GM08714 (cell line): ENCODE data around the gene ZNF524.

Experiments
- H3K4me3 ChIP-seq: fragments of 200-500 bp; sonication (Bioruptor generic); 2 replicates; pipeline ENCODE4 v1.5.1; 2014; ENCODE audit warnings: mild to moderate bottlenecking, low read length, inconsistent platforms
- ZNF274 ChIP-seq: IDR thresholded peaks from 2 replicates; pipeline ENCODE4 v1.6.1; 2012; ENCODE audit warnings: mild to moderate bottlenecking, low read depth, low read length

The ZNF524 gene

DNA sequence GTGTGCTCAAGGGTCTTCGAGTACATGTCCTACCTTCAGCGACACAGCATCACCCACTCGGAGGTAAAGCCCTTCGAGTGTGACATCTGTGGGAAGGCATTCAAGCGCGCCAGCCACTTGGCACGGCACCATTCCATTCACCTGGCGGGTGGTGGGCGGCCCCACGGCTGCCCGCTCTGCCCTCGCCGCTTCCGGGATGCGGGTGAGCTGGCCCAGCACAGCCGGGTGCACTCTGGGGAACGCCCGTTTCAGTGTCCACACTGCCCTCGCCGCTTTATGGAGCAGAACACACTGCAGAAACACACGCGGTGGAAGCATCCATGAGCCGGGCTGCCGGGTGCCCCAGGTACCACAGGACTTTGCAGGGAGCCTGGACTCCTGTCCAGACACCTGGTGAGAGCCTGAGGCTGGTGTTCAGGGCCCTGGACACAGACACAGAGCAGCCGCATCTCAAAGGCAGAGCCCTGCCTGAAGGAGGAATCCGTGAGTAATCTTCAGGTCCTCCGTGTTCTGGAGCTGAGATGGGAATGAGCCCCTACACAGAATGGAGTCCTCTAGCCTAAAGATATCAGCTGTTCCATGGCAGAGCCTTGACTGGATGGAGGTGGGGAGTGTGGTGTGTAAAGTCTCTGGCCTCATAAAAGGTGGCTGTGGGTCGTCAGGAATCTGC is 44.9 kb downstream of the ZNF524 start:
- peak overlapping the region; percentile 95; the same call in 1 of the 2 replicates for H3K4me3 ChIP-seq
- no peak for TF ChIP-seq ZNF274

DNA sequence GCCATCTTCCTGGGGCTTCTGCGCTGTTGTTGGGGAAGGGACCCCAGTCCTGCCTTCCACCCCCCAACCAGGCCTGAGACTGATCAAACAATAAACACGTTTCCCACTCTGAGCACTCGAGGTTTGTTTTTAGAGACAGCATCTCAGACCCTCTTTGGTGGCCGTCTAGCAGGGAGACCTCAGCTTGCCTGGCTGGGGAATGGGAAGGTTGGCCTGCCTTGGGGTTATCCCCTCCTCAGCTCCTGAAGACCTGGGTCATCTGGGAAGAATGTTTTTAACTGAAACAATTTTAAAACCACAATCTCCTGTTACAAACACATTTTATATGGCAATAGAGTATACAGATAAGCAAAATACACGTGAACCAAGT is 45.4 kb downstream of the ZNF524 start:
- no peak overlapping the region for H3K4me3 ChIP-seq

DNA sequence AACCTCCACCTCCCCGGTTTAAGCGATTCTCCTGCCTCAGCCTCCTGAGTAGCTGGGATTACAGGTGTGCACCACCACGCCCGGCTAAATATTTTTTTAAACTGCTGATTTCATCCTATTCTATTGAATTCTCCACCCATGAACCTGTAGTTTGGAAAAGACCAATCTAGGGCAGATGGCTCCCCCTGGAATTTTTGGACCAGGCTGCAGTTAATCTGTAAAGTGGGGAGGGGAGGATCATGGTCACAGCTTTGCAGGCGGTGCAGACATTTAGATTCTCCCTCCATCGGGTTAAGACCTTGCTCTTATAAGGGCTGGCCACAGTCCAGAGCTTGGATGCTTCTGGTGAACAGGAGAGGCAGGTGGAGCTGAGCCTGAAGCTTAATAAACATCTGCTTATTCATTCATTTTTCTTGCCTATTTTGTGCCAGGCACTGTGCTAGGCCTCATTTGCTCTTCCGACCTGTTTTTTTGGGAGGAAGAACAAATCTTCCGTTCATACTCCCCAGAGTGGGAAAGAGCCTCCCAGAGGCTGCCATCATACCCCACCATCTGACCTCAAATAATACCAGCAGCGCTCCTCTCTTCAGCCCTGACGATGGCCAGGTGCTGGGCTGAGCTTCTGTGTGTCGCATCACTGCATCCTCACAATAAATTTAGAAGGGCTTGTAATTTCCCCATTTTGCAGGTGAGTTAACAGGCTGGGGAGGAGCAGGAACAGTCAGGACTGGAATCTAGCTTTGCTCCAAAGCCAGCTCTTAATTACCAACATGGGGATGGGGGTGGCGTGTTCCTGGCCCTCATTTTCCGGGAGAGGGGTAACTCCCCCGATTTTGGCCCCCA is 47.0 kb downstream of the ZNF524 start:
- TF ChIP-seq ZNF274, result no peak
- peak overlapping the region; percentile 69; the same call in 1 of the 2 replicates for H3K4me3 ChIP-seq

More for the DNA sequence above, 45.4 kb downstream of the ZNF524 start:
- no peak for TF ChIP-seq ZNF274

DNA sequence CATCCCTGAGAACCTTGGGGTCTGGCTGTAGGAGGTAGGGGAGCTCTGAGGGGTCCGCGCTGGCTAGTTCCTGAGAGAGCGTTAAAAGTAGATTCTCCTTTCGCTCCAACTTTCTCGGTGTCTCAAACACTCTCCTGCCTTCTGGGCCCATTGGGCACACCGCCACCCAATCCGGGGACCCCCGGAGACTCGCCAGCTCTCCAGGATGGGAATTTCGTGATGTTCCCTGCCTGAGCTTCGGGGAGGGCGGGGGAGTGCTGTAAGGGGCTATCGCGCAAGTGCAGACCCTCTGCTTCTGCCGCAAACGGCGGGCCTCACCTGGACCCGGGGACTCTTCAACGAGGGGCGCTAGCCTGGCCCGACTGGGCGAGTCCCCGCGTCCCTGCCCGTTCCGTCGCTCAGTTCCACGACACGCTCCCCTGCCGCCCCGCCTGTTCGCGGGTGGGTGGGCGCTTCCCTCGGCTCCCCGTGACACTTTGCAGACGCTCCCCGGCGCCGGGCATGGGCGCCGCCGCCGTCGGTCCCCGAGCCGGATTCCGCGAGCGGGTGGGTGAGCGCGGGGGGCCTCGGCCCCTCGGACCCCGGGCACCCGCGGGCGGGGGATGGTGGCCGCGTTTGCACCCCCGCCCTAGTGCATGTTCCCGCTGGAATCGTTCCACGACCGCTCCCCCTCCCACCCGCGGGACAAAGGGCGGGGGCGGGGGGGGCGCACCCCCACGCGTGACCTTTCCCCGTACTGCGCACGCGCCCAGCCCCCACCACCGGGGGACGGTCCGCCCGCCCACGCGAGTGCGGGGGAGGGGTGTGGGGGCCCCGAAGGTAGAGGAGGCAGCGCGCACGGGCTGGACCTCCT is 47.9 kb downstream of the ZNF524 start, which contains the start of gene CCDC106:
Gene CCDC106, plus strand, starts transcription at position 481 of the 853 bp plus-strand sequence. CDS start 835 bp downstream, outside the sequence.
- peak within 1 kb of the TSS; percentile 69 for H3K4me3 ChIP-seq
- TF ChIP-seq ZNF274, result no peak

DNA sequence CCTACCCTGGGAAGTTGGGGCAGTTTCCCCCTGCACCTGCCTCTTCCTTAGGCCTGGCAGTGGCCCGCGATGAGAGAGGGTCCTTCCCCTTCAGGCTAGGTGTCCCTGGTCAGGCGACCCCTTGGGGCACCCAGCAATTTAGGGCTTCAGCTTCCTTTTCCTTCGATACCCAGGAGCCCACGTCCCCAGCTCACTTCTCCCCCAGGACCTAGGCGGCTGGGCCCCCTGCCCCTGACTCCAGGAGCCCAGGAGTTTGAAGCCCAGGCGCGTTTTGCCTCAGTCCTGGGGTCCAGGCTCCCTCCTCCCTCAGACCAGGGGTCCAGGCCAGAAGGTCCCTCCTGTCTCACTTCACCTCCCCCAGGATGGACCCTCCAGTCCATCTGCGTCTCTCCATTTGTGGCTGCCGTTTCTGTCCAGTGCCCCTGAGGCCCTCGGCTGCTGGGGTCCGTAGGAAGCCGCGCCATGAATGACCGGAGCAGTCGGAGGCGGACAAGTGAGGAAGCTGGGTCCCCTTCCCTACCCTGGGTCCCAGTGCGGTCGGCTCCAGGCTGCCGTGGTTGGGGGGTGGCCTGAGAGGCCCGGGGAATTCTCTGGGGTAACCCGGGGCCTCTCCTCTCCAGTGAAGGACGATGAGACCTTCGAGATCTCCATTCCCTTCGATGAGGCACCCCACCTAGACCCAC is 48.6 kb downstream of the ZNF524 start:
- no peak for TF ChIP-seq ZNF274
- peak overlapping the region; percentile 69 for H3K4me3 ChIP-seq

DNA sequence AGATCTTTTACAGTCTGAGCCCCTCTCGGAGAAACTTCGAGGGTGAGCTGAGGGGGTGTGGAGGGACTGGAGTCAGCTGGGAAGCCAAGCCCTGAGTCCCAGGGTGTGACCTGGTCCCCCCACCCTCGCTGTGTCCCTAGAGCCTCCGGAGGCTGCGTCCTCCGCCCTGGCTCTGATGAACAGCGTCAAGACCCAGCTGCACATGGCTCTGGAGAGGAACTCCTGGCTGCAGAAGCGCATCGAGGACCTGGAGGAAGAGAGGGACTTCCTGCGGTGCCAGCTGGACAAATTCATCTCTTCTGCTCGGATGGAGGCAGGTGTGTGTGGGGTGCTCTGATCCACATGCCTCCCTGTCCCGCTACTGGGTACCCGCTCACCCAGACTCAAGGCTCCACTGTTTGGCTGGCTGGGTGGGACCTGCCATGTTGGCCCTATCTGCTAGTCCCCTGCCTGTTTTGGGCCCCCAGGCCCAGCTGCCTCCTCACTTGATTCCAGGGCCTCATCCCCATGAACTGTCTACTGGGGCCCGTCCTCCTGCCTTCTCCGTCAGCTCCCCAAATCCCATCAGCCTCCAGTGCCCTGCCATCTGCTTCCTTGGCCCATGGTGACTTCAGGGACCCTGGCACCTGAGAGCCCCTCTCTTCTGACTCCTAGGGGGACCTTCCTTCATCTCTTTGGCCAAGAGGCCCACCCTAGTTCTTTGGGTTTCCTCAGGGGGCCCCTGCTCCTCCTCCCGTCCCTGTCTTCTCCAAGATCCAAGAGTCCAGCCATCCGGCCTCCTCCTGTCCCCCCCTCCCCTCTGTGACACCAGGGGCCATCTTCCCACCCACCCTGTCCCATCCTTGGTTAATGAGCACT is 49.4 kb downstream of the ZNF524 start:
- peak overlapping the region; percentile 69; the same call in 1 of the 2 replicates for H3K4me3 ChIP-seq
- no peak for TF ChIP-seq ZNF274

DNA sequence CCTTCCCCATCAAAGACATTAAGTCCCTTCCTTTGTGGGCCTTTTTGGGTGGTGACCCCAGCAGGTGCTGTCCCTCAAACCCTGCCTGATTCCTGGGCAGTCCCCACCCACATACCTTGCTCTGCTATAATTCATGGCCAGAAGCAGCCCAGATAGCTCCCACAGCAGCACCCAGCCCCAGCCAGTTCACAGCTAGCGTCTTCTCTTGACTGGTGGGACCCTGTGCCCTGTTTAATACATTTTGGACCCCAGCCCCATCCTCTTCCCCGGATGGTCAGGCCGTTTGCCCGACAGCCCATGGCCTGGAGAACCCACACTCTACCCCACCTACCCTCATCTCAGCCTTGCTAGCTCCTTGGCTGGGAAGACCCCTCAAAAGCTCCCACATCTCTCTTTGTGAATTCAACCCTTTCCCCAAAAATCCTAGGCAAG is 50.1 kb downstream of the ZNF524 start:
- no peak for TF ChIP-seq ZNF274
- no peak overlapping the region for H3K4me3 ChIP-seq

DNA sequence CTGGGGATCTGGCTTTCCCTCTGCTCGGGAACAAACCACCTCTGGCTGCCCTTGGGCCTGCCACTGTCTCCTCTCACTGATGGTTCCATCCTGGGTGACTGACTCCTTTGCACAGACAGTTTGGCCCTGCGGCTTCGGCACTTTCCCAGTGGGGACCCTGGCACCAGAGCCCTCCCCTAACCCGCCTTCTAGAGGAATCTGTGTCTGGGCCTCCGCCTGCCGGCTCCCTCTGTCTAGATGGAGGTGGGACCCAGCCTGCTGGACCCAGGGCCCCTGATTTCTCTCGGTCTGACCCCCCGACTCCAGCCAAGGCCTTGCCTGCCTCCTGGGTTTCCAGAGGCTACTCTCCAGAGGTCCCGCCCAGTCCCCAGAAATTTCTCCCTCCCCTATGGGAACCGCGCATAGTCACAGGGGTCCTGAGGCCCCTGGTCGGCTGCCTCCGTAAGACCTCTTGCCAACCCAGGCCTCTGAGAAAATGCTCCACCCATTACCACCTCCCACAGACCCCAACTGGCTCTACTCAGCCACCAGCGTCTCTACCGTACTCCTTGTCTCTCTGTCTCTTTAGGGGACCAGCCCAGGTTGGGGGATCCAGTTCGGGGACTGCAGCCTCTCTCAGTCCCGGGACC is 50.6 kb downstream of the ZNF524 start:
- no peak for TF ChIP-seq ZNF274
- no peak overlapping the region for H3K4me3 ChIP-seq

DNA sequence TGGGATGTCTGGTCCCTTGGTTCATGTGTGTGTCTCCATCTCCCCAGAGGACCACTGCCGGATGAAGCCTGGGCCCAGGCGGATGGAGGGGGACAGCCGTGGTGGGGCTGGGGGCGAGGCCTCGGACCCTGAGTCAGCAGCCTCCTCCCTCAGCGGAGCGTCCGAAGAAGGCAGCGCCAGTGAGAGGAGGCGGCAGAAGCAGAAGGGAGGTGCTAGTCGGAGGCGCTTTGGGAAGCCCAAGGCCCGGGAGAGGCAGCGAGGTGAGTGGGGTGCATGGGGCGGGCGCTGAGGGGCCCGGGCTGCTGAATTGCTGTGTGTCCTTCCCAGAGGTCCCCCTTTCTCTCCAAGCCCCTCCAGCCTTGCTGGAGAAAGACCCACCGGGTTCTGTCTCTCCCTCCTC is 51.1 kb downstream of the ZNF524 start:
- no peak overlapping the region for H3K4me3 ChIP-seq
- TF ChIP-seq ZNF274, result no peak

DNA sequence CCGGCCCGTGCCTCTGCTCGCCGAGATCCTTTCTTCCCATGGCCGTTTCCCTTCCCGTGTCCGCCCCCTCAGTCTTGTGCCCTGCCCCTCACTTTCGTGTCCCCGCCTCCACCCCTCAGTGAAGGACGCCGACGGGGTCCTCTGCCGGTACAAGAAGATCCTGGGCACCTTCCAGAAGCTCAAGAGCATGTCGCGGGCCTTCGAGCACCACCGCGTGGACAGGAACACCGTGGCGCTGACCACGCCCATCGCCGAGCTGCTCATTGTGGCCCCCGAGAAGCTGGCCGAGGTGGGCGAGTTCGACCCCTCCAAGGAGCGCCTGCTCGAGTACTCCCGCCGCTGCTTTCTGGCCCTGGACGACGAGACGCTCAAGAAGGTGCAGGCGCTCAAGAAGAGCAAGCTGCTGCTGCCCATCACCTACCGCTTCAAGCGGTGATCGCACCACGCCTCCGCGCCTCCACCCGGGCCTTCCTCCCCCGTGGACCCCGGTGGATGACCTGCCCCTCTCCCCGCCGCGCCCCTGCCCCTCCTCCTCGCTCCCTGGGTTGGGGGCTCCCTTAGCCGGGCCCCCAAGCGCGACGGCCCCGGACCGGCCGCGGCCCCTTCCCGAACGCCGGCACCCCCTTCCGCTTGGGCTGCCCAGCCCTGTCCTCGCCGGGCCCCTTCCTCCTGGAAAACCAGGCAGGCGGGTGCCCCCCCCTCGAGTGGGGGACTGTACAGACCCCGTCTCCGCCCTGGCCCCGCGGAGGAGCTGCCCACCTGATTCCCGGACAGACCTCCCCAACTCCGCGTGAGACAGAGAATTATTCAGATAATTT is 52.4 kb downstream of the ZNF524 start:
- H3K4me3 ChIP-seq, result no peak overlapping the region
- TF ChIP-seq ZNF274, result no peak
